ENCODE data around the gene MTR. TPM values are rescaled to one million over a fixed set of nuclear protein-coding genes. Genes with fewer than 3 reads are reported as not detected.
"Not testable (repeated sequence)": the region's sequence is repeated elsewhere in the genome, so short reads cannot be mapped to it uniquely, and the experiment has no call there.

The MTR gene
- total RNA-seq, 1 experiment from 2014 or later = 14.2 TPM

DNA sequence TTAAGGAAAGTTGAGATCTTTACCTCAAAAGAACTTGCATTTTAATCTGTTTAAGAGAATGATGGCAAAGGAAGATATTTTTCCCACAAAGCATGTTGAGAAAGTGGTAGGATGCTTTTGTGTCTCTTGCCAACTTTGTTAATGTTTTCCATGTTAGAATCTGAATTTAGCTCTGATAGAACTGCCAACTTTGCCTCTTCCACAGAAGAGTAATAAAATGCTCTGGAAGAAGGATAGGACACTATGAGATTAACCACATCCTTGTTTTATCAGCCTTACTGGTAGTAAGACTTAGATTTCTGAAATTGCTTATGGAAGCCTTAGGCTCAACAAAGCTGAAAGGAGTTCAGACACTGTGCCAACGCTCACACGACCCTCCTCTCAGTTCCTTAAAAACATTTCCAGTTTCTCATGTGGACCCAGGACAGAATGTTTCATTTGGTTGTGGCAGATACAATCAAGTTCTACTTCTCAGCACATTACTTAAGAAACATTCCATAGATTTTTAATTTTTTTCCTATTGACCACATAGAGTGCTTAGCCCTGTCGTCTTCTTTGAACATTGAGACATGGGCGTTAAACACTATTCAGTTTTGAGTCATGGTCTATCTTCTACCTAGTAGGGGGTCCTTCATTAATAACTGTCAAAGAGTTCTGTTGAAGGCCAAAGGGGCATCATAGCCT is 59.0 kb downstream of the MTR start:
- POLR2A ChIA-PET (ENCODE audit: unreplicated experiment) = no interaction called here
- CTCF ChIA-PET = no interaction called here
- no peaks in the 10 kb centered on the region for H4K20me1 ChIP-seq (ENCODE audit: low read length)
- intact Hi-C loops (cut with micrococcal nuclease) = no loop called here
- H3K27ac ChIP-seq (ENCODE audit: low read length) = no peak overlapping the region
- BruUV-seq (replicated peaks) = no TSS peak
- H3K9me2 ChIP-seq (replicated peaks; ENCODE audit: low read length) = no peaks in the 10 kb centered on the region
- H3K9me3 ChIP-seq (ENCODE audit: low read length) = no peaks in the 10 kb centered on the region
- H3K9ac ChIP-seq (ENCODE audit: low read length) = no peak overlapping the region
- H3K27me3 ChIP-seq (ENCODE audit: low read length) = no peaks in the 10 kb centered on the region
- DNase-seq (no peak), ATAC-seq (peak; percentile 20; the same call in 1 of the 2 replicates)
- TF ChIP-seq EZH2 (IDR thresholded peaks at IDR 0.05; ENCODE audit: low read length, unreplicated experiment) (no peak), CTCF (conservative IDR thresholded peaks at IDR 0.05; ENCODE audit: low read depth, low read length) (no peak), EZH2phosphoT487 (IDR thresholded peaks at IDR 0.05; ENCODE audit: borderline replicate concordance, low read length) (no peak)
- H3K36me3 ChIP-seq (ENCODE audit: low read depth, low read length) = peaks cover 6% of the 10 kb centered on the region
- H3K4me3 ChIP-seq (ENCODE audit: low read length) = no peak overlapping the region
- H3K79me2 ChIP-seq (ENCODE audit: low read length) = no peaks in the 10 kb centered on the region
- H3K4me2 ChIP-seq (ENCODE audit: low read length) = peak overlapping the region; percentile 31
- no peak overlapping the region for H2AFZ ChIP-seq (ENCODE audit: low read length)
- H3K4me1 ChIP-seq (ENCODE audit: insufficient read depth, low read length) = peaks cover 18% of the 10 kb centered on the region
- no peaks in the 10 kb centered on the region for H3F3A ChIP-seq (ENCODE audit: low read length, unreplicated experiment)

GRCh38 chr1:236854605-236854983 is 59.5 kb downstream of the MTR start:
- Histone ChIP-seq H4K20me1 (ENCODE audit: low read length) (no peaks in the 10 kb centered on the region), H2AFZ (ENCODE audit: low read length) (no peak overlapping the region), H3K27ac (ENCODE audit: low read length) (no peak overlapping the region), H3K4me1 (ENCODE audit: insufficient read depth, low read length) (peaks cover 18% of the 10 kb centered on the region), H3K9ac (ENCODE audit: low read length) (no peak overlapping the region), H3K4me3 (ENCODE audit: low read length) (no peak overlapping the region), H3K36me3 (ENCODE audit: low read depth, low read length) (peaks cover 6% of the 10 kb centered on the region), H3K9me3 (ENCODE audit: low read length) (no peaks in the 10 kb centered on the region), H3K79me2 (ENCODE audit: low read length) (no peaks in the 10 kb centered on the region), H3K27me3 (ENCODE audit: low read length) (no peaks in the 10 kb centered on the region), H3F3A (ENCODE audit: low read length, unreplicated experiment) (no peaks in the 10 kb centered on the region), H3K9me2 (replicated peaks; ENCODE audit: low read length) (no peaks in the 10 kb centered on the region), H3K4me2 (ENCODE audit: low read length) (peak overlapping the region; percentile 31)
- POLR2A ChIA-PET (ENCODE audit: unreplicated experiment) = no interaction called here
- ATAC-seq (peak; percentile 72), DNase-seq (peak; percentile 68)
- TF ChIP-seq CTCF (conservative IDR thresholded peaks at IDR 0.05; ENCODE audit: low read depth, low read length) (no peak), EZH2phosphoT487 (IDR thresholded peaks at IDR 0.05; ENCODE audit: borderline replicate concordance, low read length) (no peak), EZH2 (IDR thresholded peaks at IDR 0.05; ENCODE audit: low read length, unreplicated experiment) (no peak)
- intact Hi-C loops (cut with micrococcal nuclease) = no loop called here
- CTCF ChIA-PET = no interaction called here
- BruUV-seq (replicated peaks) = no TSS peak

DNA sequence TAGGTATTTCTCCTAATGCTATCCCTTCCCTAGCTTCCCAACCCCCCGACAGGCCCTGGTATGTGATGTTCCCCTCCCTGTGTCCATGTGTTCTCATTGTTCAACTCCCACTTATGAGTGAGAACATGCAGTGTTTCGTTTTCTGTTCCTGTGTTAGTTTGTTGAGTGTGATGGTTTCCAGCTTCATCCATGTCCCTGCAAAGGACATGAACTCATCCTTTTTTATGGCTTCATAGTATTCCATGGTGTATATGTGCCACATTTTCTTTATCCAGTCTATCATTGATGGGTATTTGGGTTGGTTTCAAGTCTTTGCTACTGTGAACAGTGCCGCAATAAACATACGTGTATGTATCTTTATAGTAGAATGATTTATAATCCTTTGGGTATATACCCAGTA is 61.6 kb downstream of the MTR start:
- H3K9me3 ChIP-seq (ENCODE audit: low read length); H3K9ac ChIP-seq (ENCODE audit: low read length); H3K79me2 ChIP-seq (ENCODE audit: low read length); POLR2A ChIA-PET (ENCODE audit: unreplicated experiment); H2AFZ ChIP-seq (ENCODE audit: low read length); ATAC-seq; H3K27me3 ChIP-seq (ENCODE audit: low read length); BruUV-seq (replicated peaks); H3K36me3 ChIP-seq (ENCODE audit: low read depth, low read length); DNase-seq; H3K4me3 ChIP-seq (ENCODE audit: low read length); intact Hi-C loops (cut with micrococcal nuclease); H3F3A ChIP-seq (ENCODE audit: low read length, unreplicated experiment); CTCF ChIA-PET; H3K9me2 ChIP-seq (replicated peaks; ENCODE audit: low read length); H3K27ac ChIP-seq (ENCODE audit: low read length); H4K20me1 ChIP-seq (ENCODE audit: low read length); H3K4me2 ChIP-seq (ENCODE audit: low read length): not testable (repeated sequence)
- peaks cover 18% of the 10 kb centered on the region for H3K4me1 ChIP-seq (ENCODE audit: insufficient read depth, low read length)
